Tibial nerve (tissue), 4 donors: ENCODE data around the gene GABRB2. TPM values are rescaled to one million over a fixed set of nuclear protein-coding genes. Genes with fewer than 3 reads are reported as not detected.

Source experiments
- DNase-seq, 2 donors: peaks; one replicate each; pipeline ENCODE4 v3.0.0-alpha.2; 2019; ENCODE audit warnings: low spot score in 2 of 2
- H3K27ac ChIP-seq, 4 donors: fragments of 200-600 bp; sonication (generic) in 3 of 4; one replicate each; pipeline ENCODE4 v1.5.1; 2017 to 2019; ENCODE audit warnings: mild to moderate bottlenecking in 1 of 4
- H3K27me3 ChIP-seq, 2 donors: fragments of 200-600 bp; sonication (generic) in 1 of 2; one replicate each; pipeline versions ENCODE4 v1.5.1 to v1.6.0; 2017 to 2019
- H3K36me3 ChIP-seq, 3 donors: fragments of 200-600 bp; sonication (generic); one replicate each; pipeline ENCODE4 v1.5.1; 2018 to 2019
- H3K4me1 ChIP-seq, 4 donors: fragments of 200-600 bp; sonication (generic) in 3 of 4; one replicate each; pipeline ENCODE4 v1.5.1; 2017 to 2019
- H3K4me3 ChIP-seq, 4 donors: fragments of 200-600 bp; sonication (generic) in 3 of 4; one replicate each; pipeline ENCODE4 v1.5.1; 2017 to 2019; ENCODE audit warnings: mild to moderate bottlenecking in 1 of 4, moderate library complexity in 1 of 4
- H3K9me3 ChIP-seq, 4 donors: fragments of 200-600 bp; sonication (generic) in 3 of 4; one replicate each; pipeline ENCODE4 v1.5.1; 2017 to 2019
- CTCF ChIP-seq, 5 experiments: fragments of 200-600 bp in 3 of 5; fragments of 450-650 bp in 2 of 5; sonication (generic) in 3 of 5; IDR thresholded peaks; one replicate each; pipeline ENCODE4 v1.5.1; 2016 to 2019; ENCODE audit warnings: antibody characterized with exemption in 5 of 5, mild to moderate bottlenecking in 3 of 5, moderate library complexity in 2 of 5
- EP300 ChIP-seq, 2 donors: sonication (generic); formaldehyde crosslinking; IDR thresholded peaks; one replicate each; pipeline ENCODE4 v1.6.1; 2017; ENCODE audit warnings: antibody characterized with exemption in 2 of 2, mild to moderate bottlenecking in 1 of 2
- POLR2A ChIP-seq, 2 donors: fragments of 450-650 bp; IDR thresholded peaks; one replicate each; pipeline ENCODE4 v1.6.1; 2017; ENCODE audit warnings: antibody characterized with exemption in 2 of 2, mild to moderate bottlenecking in 2 of 2, moderate library complexity in 2 of 2
- WGBS, 2 donors: methylation state at CpG; one replicate each; pipeline ENCODE4 v1.1.5; 2018; 5-methylcytosine and 5-hydroxymethylcytosine counted together
- total RNA-seq, 4 donors: library from RNA; depleted of rRNA; stranded (reverse); fragments of >200 nt; gene quantifications; one replicate each; pipeline ENCODE4 v1.1.0, GENCODE V29; 2016

The GABRB2 gene
- total RNA-seq, 4 donors from 2014 or later, result 0.39 to 3.9 (median 3.0) TPM

GRCh38 chr5:161288071-161288470 lies 258.5 kb downstream of the GABRB2 start:
- Histone ChIP-seq H3K27me3 (no peaks in the 10 kb centered on the region), H3K4me1 (no peaks in the 10 kb centered on the region), H3K9me3 (no peaks in the 10 kb centered on the region), H3K4me3 (no peak overlapping the region), H3K27ac (no peak overlapping the region), H3K36me3 (no peaks in the 10 kb centered on the region)
- 76 to 80% methylated on average over 3 of the region's 3 CpGs for WGBS, 2 donors
- DNase-seq, result no peak
- TF ChIP-seq EP300 (IDR thresholded peaks at IDR 0.05) (no peak), CTCF (IDR thresholded peaks at IDR 0.05) (no peak), POLR2A (IDR thresholded peaks at IDR 0.05) (no peak)

- no peak for DNase-seq
- H3K9me3 ChIP-seq, result no peaks in the 10 kb centered on the region
- no peak overlapping the region for H3K4me3 ChIP-seq
- no peak overlapping the region for H3K27ac ChIP-seq
- 65 to 81% methylated on average over 1 of the region's 1 CpG for WGBS, 2 donors
- TF ChIP-seq POLR2A (IDR thresholded peaks at IDR 0.05) (no peak), EP300 (IDR thresholded peaks at IDR 0.05) (no peak), CTCF (IDR thresholded peaks at IDR 0.05) (no peak)
- H3K4me1 ChIP-seq, result no peaks in the 10 kb centered on the region
- no peaks in the 10 kb centered on the region for H3K36me3 ChIP-seq
- no peaks in the 10 kb centered on the region for H3K27me3 ChIP-seq
Measured at GRCh38 chr5:161287436-161287835, 259.1 kb downstream of the GABRB2 start.

- TF ChIP-seq EP300 (IDR thresholded peaks at IDR 0.05) (no peak), POLR2A (IDR thresholded peaks at IDR 0.05) (no peak), CTCF (IDR thresholded peaks at IDR 0.05) (no peak)
- 74 to 85% methylated on average over 3 of the region's 3 CpGs for WGBS, 2 donors
Measured at GRCh38 chr5:161286066-161286655, 260.4 kb downstream of the GABRB2 start.

GRCh38 chr5:161284445-161284844 lies 262.1 kb downstream of the GABRB2 start:
- no peak overlapping the region for H3K27ac ChIP-seq
- peaks cover 0 to 5% (median 0%) of the 10 kb centered on the region in 4 donors for H3K9me3 ChIP-seq
- no peaks in the 10 kb centered on the region for H3K4me1 ChIP-seq
- H3K4me3 ChIP-seq, result no peak overlapping the region
- no peaks in the 10 kb centered on the region for H3K27me3 ChIP-seq
- no peaks in the 10 kb centered on the region for H3K36me3 ChIP-seq
- TF ChIP-seq CTCF (IDR thresholded peaks at IDR 0.05) (no peak), EP300 (IDR thresholded peaks at IDR 0.05) (no peak), POLR2A (IDR thresholded peaks at IDR 0.05) (no peak)
- DNase-seq, result no peak
- WGBS, 2 donors, result 85 to 94% methylated on average over 2 of the region's 2 CpGs

More at GRCh38 chr5:161286066-161286655, 260.4 kb downstream of the GABRB2 start:
- Histone ChIP-seq H3K4me3 (no peak overlapping the region), H3K4me1 (no peaks in the 10 kb centered on the region), H3K27ac (no peak overlapping the region), H3K27me3 (no peaks in the 10 kb centered on the region), H3K36me3 (no peaks in the 10 kb centered on the region), H3K9me3 (no peaks in the 10 kb centered on the region)
- no peak for DNase-seq

GRCh38 chr5:161283296-161283695 lies 263.2 kb downstream of the GABRB2 start:
- Histone ChIP-seq H3K9me3 (peaks cover 0 to 5% (median 0%) of the 10 kb centered on the region in 4 donors), H3K4me1 (no peaks in the 10 kb centered on the region), H3K27ac (no peak overlapping the region), H3K27me3 (no peaks in the 10 kb centered on the region), H3K36me3 (no peaks in the 10 kb centered on the region), H3K4me3 (no peak overlapping the region)
- no peak for TF ChIP-seq CTCF (IDR thresholded peaks at IDR 0.05)
- no peak for TF ChIP-seq POLR2A (IDR thresholded peaks at IDR 0.05)
- TF ChIP-seq EP300 (IDR thresholded peaks at IDR 0.05), result no peak
- WGBS, 2 donors, result 52% methylated on average over 1 of the region's 1 CpG
- DNase-seq, result no peak
